ENCODE measurements around the gene NDUFV2.

The NDUFV2 gene

DNA sequence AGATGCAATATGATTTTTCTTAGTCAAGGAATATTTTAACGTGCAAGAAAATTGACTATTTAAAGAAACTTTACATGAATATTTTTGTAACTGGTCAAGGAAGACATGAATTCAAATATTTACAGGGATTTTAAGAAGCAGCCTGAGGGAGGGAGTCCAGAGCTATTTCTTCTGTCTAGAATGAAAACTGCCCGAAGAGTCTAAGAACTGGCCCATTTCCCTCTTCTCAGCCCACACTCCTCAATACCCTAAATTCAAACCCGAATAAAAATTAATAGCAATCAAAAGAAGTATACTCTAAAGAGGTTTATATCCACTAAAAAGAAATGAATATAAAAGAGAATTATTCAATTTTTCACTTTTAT is 6.5 kb upstream of the NDUFV2 start:
- no peaks in the 10 kb centered on the region for H3K36me3 ChIP-seq (ENCODE audit: insufficient read depth, low read length)
- H3K9me3 ChIP-seq (ENCODE audit: control insufficient read depth, insufficient read depth, low read length) = no peaks in the 10 kb centered on the region
- H3K4me1 ChIP-seq (ENCODE audit: insufficient read depth, low read length) = peaks cover 25% of the 10 kb centered on the region
- H3K9ac ChIP-seq (ENCODE audit: low read depth, low read length) = no peak overlapping the region

DNA sequence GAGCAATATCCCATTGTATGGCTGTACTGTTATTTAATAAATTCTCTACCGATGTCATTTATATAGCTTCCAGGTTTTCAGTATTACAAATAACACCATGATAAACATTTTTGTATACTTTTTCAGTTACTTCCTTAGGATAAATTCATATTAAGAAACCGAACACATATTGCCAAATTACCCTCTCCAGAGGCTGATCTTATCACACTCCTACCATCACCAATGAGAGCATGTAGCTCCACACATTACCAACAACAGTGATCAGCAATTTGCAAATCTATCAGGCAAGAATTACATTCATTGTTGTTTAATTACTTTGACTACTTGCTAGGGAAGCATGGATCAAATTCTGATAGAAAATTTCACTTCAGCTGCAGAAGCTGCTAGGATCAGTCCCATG is 5.8 kb upstream of the NDUFV2 start:
- H3K36me3 ChIP-seq (ENCODE audit: insufficient read depth, low read length) = no peaks in the 10 kb centered on the region
- H3K9me3 ChIP-seq (ENCODE audit: control insufficient read depth, insufficient read depth, low read length) = no peaks in the 10 kb centered on the region
- H3K9ac ChIP-seq (ENCODE audit: low read depth, low read length) = no peak overlapping the region
- H3K4me1 ChIP-seq (ENCODE audit: insufficient read depth, low read length) = peaks cover 28% of the 10 kb centered on the region

DNA sequence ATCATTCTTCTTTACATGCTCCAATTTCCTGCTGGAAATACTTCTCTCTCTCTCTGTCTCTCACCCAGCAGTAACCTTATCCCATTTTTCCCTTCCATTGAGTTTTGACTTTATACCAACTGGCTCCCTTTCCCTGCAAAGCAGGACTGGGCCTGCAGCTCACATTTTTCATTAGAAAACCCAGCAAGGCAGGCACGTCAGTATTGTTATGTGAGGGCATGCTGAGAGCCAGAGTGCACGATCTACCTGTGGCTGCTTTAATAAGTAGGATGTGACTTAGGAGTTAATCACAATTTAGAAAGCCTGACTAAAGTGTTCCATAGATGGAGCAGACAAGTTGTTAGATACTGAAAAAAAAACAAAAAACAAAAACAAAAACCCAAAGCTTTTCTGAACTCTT is 5.2 kb upstream of the NDUFV2 start:
- Histone ChIP-seq H3K36me3 (ENCODE audit: insufficient read depth, low read length) (no peaks in the 10 kb centered on the region), H3K4me1 (ENCODE audit: insufficient read depth, low read length) (peaks cover 28% of the 10 kb centered on the region), H3K9me3 (ENCODE audit: control insufficient read depth, insufficient read depth, low read length) (no peaks in the 10 kb centered on the region), H3K9ac (ENCODE audit: low read depth, low read length) (no peak overlapping the region)

DNA sequence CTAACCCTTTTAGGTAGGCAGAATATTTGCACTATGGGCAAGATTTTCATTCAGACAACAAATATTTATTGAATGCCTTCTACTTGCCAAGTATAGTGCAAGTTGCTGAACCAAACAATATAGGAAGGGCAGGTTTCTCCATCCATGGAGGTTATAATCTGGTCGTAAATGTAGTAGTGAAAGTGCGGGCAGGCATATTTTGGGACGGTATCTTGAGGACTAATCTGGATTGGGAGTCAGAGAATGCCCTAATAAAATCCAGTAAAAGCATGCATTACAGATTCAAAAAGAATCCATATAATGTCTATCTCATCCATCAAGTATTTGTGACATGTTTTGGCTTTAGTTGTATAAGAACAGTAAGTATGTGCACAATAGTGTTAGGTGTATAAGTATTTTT is 1.7 kb upstream of the NDUFV2 start:
- H3K9me3 ChIP-seq (ENCODE audit: control insufficient read depth, insufficient read depth, low read length) = no peaks in the 10 kb centered on the region
- no peak overlapping the region for H3K9ac ChIP-seq (ENCODE audit: low read depth, low read length)
- no peaks in the 10 kb centered on the region for H3K36me3 ChIP-seq (ENCODE audit: insufficient read depth, low read length)
- H3K4me1 ChIP-seq (ENCODE audit: insufficient read depth, low read length) = peaks cover 28% of the 10 kb centered on the region

DNA sequence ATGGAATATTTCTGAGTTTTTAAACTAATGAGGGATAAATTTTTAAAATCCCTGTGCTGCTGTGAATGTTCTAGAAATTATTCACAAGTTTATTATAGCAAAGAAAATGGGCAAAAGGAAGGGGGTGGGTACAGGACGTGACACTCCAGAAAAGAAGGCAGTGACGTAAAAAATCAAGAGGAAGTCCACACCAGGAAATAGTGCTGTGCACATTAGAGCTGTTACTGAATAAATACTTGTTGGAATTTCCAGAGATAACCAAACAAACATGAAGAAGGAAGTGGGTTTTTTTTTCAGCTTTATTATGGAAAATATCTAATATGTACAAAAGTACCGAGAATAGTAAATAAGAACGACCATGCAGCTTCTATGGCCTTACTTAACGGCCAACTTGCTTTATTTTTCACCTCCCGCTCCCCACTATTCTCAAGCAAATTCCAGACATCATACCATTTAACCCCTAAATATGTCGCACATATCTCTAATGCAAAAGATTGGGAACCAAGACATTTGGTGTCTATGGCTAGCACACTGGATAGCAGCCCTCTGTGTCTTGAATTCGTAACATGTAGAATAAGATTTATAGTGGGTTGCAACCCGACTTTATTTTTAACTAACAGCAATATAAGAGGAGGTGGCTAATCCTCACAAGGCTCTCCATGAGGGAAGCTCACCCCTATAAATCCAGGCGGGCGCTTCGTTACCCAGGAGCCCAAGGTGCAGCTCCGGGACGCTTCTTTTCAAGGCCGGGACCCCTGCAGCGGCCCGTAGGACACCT is 580 bp upstream of the NDUFV2 start:
- peaks cover 32% of the 10 kb centered on the region for H3K4me1 ChIP-seq (ENCODE audit: insufficient read depth, low read length)
- H3K9me3 ChIP-seq (ENCODE audit: control insufficient read depth, insufficient read depth, low read length) = no peaks in the 10 kb centered on the region
- peak overlapping the region; percentile 100 for H3K9ac ChIP-seq (ENCODE audit: low read depth, low read length)
- no peaks in the 10 kb centered on the region for H3K36me3 ChIP-seq (ENCODE audit: insufficient read depth, low read length)

DNA sequence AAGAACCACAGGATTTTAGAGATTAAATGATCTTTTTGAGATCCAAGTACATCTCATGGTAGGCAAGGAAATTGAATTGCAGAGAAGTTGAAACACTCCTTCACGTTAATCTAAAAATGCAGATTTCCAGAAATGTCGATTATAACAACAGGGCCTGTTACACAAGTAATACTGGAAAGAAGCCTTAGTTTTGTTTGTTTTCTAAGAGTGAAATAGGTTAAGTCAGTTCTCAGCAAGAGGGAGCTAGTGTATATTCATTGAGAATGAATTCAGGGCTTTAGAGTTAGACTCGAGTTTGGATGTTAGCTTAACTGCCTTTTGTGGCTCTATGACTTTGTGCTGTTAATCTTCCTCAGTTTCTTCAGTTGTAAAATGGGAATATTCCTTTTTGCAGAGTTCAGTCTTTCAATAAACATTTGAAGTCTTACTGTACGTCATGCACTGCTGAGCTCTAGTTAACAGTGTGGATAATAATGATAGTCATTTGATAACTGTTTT is 926 bp downstream of the NDUFV2 start:
- H3K36me3 ChIP-seq (ENCODE audit: insufficient read depth, low read length) = no peaks in the 10 kb centered on the region
- H3K9ac ChIP-seq (ENCODE audit: low read depth, low read length) = peak overlapping the region; percentile 100
- H3K4me1 ChIP-seq (ENCODE audit: insufficient read depth, low read length) = peaks cover 31% of the 10 kb centered on the region
- H3K9me3 ChIP-seq (ENCODE audit: control insufficient read depth, insufficient read depth, low read length) = no peaks in the 10 kb centered on the region

DNA sequence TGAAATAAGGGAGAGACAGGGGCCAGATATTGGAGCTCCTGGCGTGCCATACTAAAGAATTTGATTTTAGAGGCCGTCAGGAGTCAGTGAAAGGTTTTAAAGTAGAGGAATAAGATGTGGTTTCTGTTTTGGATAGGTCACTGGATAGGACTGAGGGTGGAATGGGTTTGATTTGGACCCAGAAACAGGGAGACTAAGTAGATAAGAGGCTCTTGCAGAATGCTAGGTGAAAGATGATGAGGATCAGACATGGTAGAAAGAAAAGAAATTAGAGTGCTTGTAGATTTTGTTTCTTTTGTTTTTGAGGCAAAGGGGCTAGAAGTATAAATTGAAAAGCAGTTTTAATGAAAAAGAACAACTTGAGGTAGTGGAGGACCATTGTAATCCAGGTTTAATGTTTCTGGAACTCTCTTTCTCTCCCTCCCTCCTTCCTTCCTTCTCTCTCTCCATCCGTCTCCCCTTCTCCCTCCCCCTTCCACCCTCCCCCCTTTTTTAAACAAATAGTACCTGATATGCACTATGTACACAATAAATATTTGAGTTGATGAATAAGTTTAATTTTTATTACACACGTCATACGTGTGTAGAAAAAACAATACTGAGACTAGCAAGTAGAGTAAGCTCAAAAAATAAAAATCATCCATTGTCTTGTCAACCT is 1.9 kb downstream of the NDUFV2 start:
- H3K4me1 ChIP-seq (ENCODE audit: insufficient read depth, low read length) = peaks cover 38% of the 10 kb centered on the region
- H3K9ac ChIP-seq (ENCODE audit: low read depth, low read length) = peak overlapping the region; percentile 100
- no peaks in the 10 kb centered on the region for H3K9me3 ChIP-seq (ENCODE audit: control insufficient read depth, insufficient read depth, low read length)
- H3K36me3 ChIP-seq (ENCODE audit: insufficient read depth, low read length) = no peaks in the 10 kb centered on the region

DNA sequence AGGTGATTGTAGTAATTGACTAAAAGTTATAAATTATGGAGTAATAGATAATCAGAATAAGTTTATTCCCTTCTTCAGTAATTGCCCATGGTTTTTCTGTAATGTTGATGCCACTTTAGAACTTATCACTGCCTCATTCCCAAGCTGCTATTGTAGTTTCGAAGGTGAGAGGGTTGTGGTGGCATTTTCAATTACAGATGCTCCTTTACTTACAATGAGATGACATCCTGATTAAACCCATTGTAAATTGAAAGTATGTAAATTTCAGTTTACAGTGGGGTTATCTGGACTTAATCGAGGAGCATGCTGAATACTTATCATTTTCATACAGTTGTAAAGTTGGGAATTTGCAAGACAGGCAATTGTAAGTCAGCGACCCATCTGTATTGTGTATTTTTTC is 2.9 kb downstream of the NDUFV2 start:
- Histone ChIP-seq H3K4me1 (ENCODE audit: insufficient read depth, low read length) (peaks cover 42% of the 10 kb centered on the region), H3K36me3 (ENCODE audit: insufficient read depth, low read length) (no peaks in the 10 kb centered on the region), H3K9me3 (ENCODE audit: control insufficient read depth, insufficient read depth, low read length) (no peaks in the 10 kb centered on the region), H3K9ac (ENCODE audit: low read depth, low read length) (no peak overlapping the region)

DNA sequence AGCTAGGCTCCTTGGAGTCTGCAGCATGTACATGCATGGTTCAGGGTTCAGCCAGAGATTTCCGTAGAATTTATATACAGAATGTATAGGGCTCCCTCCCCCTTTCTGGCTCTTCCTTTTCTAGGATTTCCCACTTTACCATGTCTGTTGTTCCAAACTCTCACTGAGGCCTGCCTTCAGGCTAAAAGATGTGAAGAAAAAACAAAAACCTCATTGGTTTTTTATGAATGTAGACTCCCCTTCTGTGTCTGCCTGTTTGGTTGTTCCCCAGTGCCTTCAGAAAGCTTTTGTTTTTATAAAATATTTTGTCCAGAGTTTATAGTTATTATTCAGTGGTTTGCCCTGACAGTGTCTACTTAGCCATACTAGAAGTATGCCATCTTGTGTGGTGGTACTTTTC is 3.6 kb downstream of the NDUFV2 start:
- H3K9ac ChIP-seq (ENCODE audit: low read depth, low read length) = no peak overlapping the region; the same call in 1 of the 2 replicates
- peaks cover 42% of the 10 kb centered on the region for H3K4me1 ChIP-seq (ENCODE audit: insufficient read depth, low read length)
- H3K36me3 ChIP-seq (ENCODE audit: insufficient read depth, low read length) = no peaks in the 10 kb centered on the region
- H3K9me3 ChIP-seq (ENCODE audit: control insufficient read depth, insufficient read depth, low read length) = no peaks in the 10 kb centered on the region

DNA sequence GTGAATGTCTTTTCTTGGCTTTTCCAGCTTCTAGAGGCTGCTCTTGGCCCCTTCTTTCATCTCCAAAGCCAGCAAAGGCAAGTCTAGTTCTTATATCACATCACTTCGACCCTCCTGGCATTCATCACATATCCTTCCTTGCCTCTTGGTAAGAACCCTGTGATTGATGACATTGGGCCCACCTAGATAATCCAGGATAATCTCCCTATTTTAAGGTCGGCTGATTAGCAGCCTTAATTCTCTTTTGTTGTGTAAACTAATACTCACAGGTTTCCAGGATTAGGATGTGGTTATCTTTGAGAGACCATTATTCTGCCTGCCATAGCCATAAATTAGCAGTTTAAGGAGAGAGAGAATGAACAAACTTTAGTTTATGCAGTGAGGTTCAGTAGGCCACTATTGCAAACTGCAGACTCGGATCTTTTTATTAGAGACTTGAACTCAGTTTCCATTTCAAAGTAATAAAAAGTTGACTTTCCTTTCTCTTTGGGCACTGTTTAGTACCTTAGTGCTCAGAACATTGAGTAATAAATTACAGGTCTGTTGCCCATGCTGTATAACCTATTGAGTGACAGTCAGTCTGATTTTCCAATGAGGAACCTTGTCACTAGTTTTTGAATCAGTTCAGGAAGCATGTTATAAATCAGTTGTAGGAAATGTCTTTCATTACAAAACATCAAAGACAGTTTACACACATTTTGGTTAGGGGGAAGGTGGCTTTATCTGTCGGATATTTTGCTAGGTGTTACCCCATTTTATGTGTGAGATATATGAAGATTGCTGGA is 4.5 kb downstream of the NDUFV2 start:
- Histone ChIP-seq H3K9me3 (ENCODE audit: control insufficient read depth, insufficient read depth, low read length) (no peaks in the 10 kb centered on the region; the same call in 1 of the 2 replicates), H3K36me3 (ENCODE audit: insufficient read depth, low read length) (no peaks in the 10 kb centered on the region), H3K4me1 (ENCODE audit: insufficient read depth, low read length) (peaks cover 40% of the 10 kb centered on the region), H3K9ac (ENCODE audit: low read depth, low read length) (no peak overlapping the region)

DNA sequence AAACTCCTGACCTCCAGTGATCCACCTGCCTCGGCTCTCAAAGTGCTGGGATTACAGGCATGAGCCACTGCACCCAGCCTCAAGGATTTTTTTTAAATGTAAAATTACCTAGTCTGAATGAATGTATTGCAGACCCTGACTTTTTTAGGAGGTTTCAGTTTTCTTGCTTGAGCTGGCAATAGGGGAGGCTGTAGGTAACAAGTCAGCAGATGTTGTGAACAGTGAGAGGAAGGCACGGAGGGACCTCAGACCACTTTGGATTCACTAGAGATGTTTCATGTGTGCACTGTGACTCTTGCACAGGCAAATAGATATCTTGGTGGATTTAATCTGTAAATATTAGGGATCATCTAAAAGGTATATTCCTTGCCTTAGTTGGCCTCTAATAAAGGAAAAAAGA is 6.4 kb downstream of the NDUFV2 start:
- peaks cover 39% of the 10 kb centered on the region for H3K4me1 ChIP-seq (ENCODE audit: insufficient read depth, low read length)
- no peak overlapping the region for H3K9ac ChIP-seq (ENCODE audit: low read depth, low read length)
- H3K36me3 ChIP-seq (ENCODE audit: insufficient read depth, low read length) = no peaks in the 10 kb centered on the region
- H3K9me3 ChIP-seq (ENCODE audit: control insufficient read depth, insufficient read depth, low read length) = no peaks in the 10 kb centered on the region; the same call in 1 of the 2 replicates

DNA sequence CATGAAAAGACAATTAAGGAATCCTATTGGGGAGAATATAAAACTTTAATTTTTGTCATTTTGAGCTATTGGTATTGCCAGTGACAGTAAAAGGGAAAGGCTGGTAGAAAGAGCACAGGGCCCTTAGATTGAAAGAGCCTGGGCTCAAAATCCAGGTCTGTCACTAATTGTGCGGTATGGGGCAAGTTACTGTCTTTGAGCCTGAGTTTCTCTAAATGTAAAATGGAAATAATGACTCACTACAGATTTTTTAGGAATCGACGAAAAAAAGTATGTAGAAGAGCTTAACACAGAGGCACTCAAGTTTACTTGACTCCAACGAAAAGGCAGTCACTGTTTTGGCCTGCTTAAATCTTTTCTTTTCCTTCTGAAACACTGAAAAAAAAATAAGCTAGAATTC is 7.0 kb downstream of the NDUFV2 start:
- no peaks in the 10 kb centered on the region; the same call in 1 of the 2 replicates for H3K9me3 ChIP-seq (ENCODE audit: control insufficient read depth, insufficient read depth, low read length)
- no peak overlapping the region for H3K9ac ChIP-seq (ENCODE audit: low read depth, low read length)
- no peaks in the 10 kb centered on the region for H3K36me3 ChIP-seq (ENCODE audit: insufficient read depth, low read length)
- peaks cover 36% of the 10 kb centered on the region for H3K4me1 ChIP-seq (ENCODE audit: insufficient read depth, low read length)

DNA sequence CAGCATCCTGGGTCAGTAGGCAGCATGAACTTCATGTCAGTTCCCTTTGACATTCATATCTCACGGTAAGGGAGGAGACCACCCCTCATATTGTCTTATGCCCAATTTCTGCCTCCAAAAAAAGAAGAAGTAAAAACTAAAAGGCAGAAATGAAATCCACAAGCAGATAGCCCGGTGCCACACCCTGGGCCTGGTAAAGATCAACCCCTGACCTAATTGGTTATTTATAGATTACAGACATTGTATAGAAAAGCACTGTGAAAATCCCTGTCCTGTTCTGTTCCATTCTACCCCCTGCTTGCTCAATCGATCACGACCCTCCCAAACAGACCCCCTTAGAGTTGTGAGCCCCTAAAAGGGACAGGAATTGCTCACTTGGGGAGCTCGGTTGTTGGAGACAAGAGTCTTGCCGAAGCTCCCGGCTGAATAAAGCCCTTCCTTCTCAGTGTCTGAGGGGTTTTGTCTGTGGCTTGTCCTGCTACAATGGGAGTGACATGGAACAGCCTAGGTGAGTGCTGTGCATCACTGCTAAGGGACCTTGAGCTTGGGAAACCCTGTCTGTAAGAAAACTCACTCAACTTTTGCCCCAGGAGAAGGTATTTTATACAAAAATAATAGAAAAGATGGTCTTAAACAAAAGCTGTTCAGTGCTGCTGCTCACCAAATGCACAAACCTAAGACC is 11.1 kb downstream of the NDUFV2 start:
- no peaks in the 10 kb centered on the region for H3K36me3 ChIP-seq (ENCODE audit: insufficient read depth, low read length)
- H3K9me3 ChIP-seq (ENCODE audit: control insufficient read depth, insufficient read depth, low read length) = no peaks in the 10 kb centered on the region; the same call in 1 of the 2 replicates
- H3K9ac ChIP-seq (ENCODE audit: low read depth, low read length) = no peak overlapping the region
- peaks cover 11% of the 10 kb centered on the region for H3K4me1 ChIP-seq (ENCODE audit: insufficient read depth, low read length)

DNA sequence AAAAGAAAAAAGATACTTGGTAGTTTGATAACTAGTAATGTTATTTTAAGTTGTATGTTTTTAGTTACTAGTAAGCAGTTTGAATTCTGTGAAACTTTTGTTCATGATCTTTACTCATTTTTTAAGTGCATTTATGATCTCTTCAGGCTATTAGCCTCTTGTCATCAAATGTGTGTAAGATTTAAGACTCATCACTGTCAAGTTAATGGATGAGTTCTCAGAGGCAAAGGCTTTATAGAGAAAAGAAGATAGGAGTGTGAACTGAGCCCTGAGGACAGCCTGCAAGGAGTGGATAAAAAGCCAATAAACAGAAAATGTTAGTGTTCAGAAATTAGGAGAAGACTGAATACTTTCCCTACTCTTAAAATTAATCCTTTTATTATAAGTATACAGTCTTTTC is 13.5 kb downstream of the NDUFV2 start:
- no peaks in the 10 kb centered on the region; the same call in none of the 2 replicates for H3K36me3 ChIP-seq (ENCODE audit: insufficient read depth, low read length)
- no peaks in the 10 kb centered on the region for H3K4me1 ChIP-seq (ENCODE audit: insufficient read depth, low read length)
- no peaks in the 10 kb centered on the region; the same call in 1 of the 2 replicates for H3K9me3 ChIP-seq (ENCODE audit: control insufficient read depth, insufficient read depth, low read length)
- H3K9ac ChIP-seq (ENCODE audit: low read depth, low read length) = no peak overlapping the region
